HepG2 (cell line): ENCODE data around the gene PHF23. TPM values are rescaled to one million over a fixed set of nuclear protein-coding genes. Genes with fewer than 3 reads are reported as not detected.
A peak's percentile ranks its signal among the peaks of the same experiment; 100 is the strongest.

Experiments
- ATF7 ChIP-seq, 2 experiments: fragments of 450-650 bp in 1 of 2; sonication (generic) in 1 of 2; formaldehyde crosslinking in 1 of 2; IDR thresholded peaks; 2 replicates each; pipeline versions ENCODE4 v1.4.0 to v1.6.1; 2016 to 2020; ENCODE audit warnings: antibody characterized with exemption in 1 of 2, mild to moderate bottlenecking in 1 of 2, missing genetic modification reagents in 1 of 2
- CBX5 ChIP-seq: sonication (generic); formaldehyde crosslinking; IDR thresholded peaks from 2 replicates; pipeline ENCODE4 v1.4.0; 2020; ENCODE audit warnings: missing genetic modification reagents, borderline replicate concordance
- CENPX ChIP-seq: sonication (generic); formaldehyde crosslinking; IDR thresholded peaks from 2 replicates; pipeline ENCODE4 v1.9.0; 2021; ENCODE audit warnings: mild to moderate bottlenecking, missing genetic modification reagents, moderate library complexity
- FOXP4 ChIP-seq: sonication (generic); formaldehyde crosslinking; IDR thresholded peaks from 2 replicates; pipeline ENCODE4 v1.4.0; 2020; ENCODE audit warnings: missing genetic modification reagents
- HDAC2 ChIP-seq: sonication (generic); formaldehyde crosslinking; IDR thresholded peaks from 2 replicates; pipeline ENCODE4 v1.4.0; 2020; ENCODE audit warnings: missing genetic modification reagents
- HMGXB4 ChIP-seq, 2 experiments: sonication (generic) in 1 of 2; formaldehyde crosslinking in 1 of 2; IDR thresholded peaks; 2 replicates each; pipeline versions ENCODE4 v1.4.0 to v1.6.1; 2018 to 2020; ENCODE audit warnings: missing genetic modification reagents in 2 of 2, borderline replicate concordance in 1 of 2, low read depth in 1 of 2, mild to moderate bottlenecking in 1 of 2, missing biosample characterization in 1 of 2
- HNF4G ChIP-seq, 2 experiments: sonication (generic) in 1 of 2; formaldehyde crosslinking in 1 of 2; IDR thresholded peaks; 2 replicates each; pipeline versions ENCODE4 v1.4.0 to v1.6.1; 2011 to 2020; ENCODE audit warnings: borderline replicate concordance in 2 of 2, low read depth in 2 of 2, mild to moderate bottlenecking in 2 of 2, low read length in 1 of 2, missing genetic modification reagents in 1 of 2, moderate library complexity in 1 of 2
- HNRNPUL1 ChIP-seq: fragments of 200-400 bp; formaldehyde crosslinking; IDR thresholded peaks from 2 replicates; pipeline ENCODE4 v1.6.1; 2017; ENCODE audit warnings: low read depth, mild to moderate bottlenecking, low read length, moderate library complexity
- NCOA2 ChIP-seq: sonication (generic); formaldehyde crosslinking; IDR thresholded peaks from 2 replicates; pipeline ENCODE4 v1.8.0; 2022; ENCODE audit warnings: inconsistent platforms
- PCBP2 ChIP-seq: fragments of 200-400 bp; formaldehyde crosslinking; optimal IDR thresholded peaks from 2 replicates; pipeline ENCODE3; 2018; ENCODE audit warnings: low read length, low read depth; ENCODE audit not compliant: poor library complexity, severe bottlenecking
- TBX3 ChIP-seq: fragments of 450-650 bp; IDR thresholded peaks from 2 replicates; pipeline ENCODE4 v1.6.1; 2017; ENCODE audit warnings: antibody characterized with exemption, mild to moderate bottlenecking, inconsistent platforms, borderline replicate concordance
- ZFP36 ChIP-seq: fragments of 150-350 bp; IDR thresholded peaks from 2 replicates; pipeline ENCODE4 v1.6.1; 2018; ENCODE audit warnings: borderline replicate concordance, low read length, low read depth; ENCODE audit not compliant: partially characterized antibody
- ZNF24 ChIP-seq: fragments of 450-650 bp; IDR thresholded peaks from 2 replicates; pipeline ENCODE4 v1.6.1; 2017; ENCODE audit warnings: antibody characterized with exemption, mild to moderate bottlenecking
- ZNF343 ChIP-seq: sonication (generic); formaldehyde crosslinking; IDR thresholded peaks from 2 replicates; pipeline ENCODE4 v1.4.0; 2020; ENCODE audit warnings: mild to moderate bottlenecking, missing genetic modification reagents
- ZNF552 ChIP-seq: sonication (generic); formaldehyde crosslinking; IDR thresholded peaks from 2 replicates; pipeline ENCODE4 v1.9.0; 2022; ENCODE audit warnings: missing genetic modification reagents, mild to moderate bottlenecking, borderline replicate concordance
- ZNF703 ChIP-seq: sonication (generic); formaldehyde crosslinking; IDR thresholded peaks from 2 replicates; pipeline ENCODE4 v1.5.1; 2020; ENCODE audit warnings: missing genetic modification reagents, mild to moderate bottlenecking, moderate library complexity, borderline replicate concordance
- ZNF720 ChIP-seq: sonication (generic); formaldehyde crosslinking; IDR thresholded peaks from 2 replicates; pipeline ENCODE4 v1.4.0; 2020; ENCODE audit warnings: missing genetic modification reagents
- ZNF747 ChIP-seq: sonication (generic); formaldehyde crosslinking; IDR thresholded peaks from 2 replicates; pipeline ENCODE4 v1.8.1; 2023; ENCODE audit warnings: missing genetic modification reagents, mild to moderate bottlenecking, borderline replicate concordance
- polyA plus RNA-seq, 8 experiments: library from polyadenylated mRNA; depleted of rRNA in 3 of 8; stranded (reverse) in 7 of 8; unstranded in 1 of 8; fragments of >200 nt; fragmentation: Illumina TruSeq in 4 of 8; extraction: Trizol in 4 of 8; gene quantifications; 2 replicates each; pipeline versions ENCODE4 v1.2.1 to v1.2.3, GENCODE V29; 2011 to 2016; ENCODE audit warnings: low read depth in 4 of 8, missing spikeins in 1 of 8, mixed read lengths in 1 of 8; ENCODE audit not compliant: insufficient read depth in 1 of 8
- total RNA-seq, 5 experiments: library from RNA; depleted of rRNA; stranded (reverse); fragments of >200 nt; fragmentation: Illumina TruSeq; extraction: Trizol; gene quantifications; 2 replicates each; pipeline ENCODE4 v1.2.3, GENCODE V29; 2016; ENCODE audit warnings: low read depth in 1 of 5
- TF ChIP-seq, protein P1 (sequence below): fragments of 450-650 bp; IDR thresholded peaks from 2 replicates; pipeline ENCODE4 v1.6.1; 2016
- TF ChIP-seq, protein P2 (sequence below), 2 experiments: IDR thresholded peaks; 2 replicates each; pipeline ENCODE4 v1.6.1; 2011 to 2012; ENCODE audit warnings: low read length in 2 of 2, borderline replicate concordance in 1 of 2, low read depth in 1 of 2, mild to moderate bottlenecking in 1 of 2, moderate library complexity in 1 of 2

Gene PHF23
- total and polyA plus RNA-seq, 2 of the 13 experiments (the other 11 are each of a cell fraction or from before 2014, with no cell fraction given): 27.6 to 33.2 TPM

DNA sequence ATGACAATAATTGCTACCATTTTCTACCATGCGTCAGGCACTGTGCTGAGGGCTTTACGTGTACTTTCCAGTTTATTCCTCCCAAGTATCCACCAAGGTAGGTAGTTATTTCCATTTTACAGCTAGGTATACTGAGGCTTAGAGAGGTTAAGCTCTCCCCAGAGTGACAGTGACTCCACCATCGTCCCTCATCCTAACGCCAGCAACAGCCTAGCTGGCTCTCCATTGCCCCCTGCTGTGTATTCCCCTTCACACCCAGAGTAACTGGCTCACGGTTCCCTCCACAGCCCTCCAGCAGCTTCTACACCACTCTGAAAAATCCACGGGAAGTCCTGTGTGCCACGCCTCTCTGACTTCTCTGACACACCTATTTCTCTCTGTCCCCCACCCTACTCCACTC lies 53.0 kb downstream of the PHF23 start (continued):
- no peak for TF ChIP-seq ZFP36
- TF ChIP-seq HNRNPUL1: no peak
- no peak for TF ChIP-seq TBX3
- no peak for TF ChIP-seq ZNF703 (CRISPR knock-in tag)
- TF ChIP-seq CENPX (CRISPR knock-in tag): no peak
- no peak for TF ChIP-seq ZNF552 (CRISPR knock-in tag)
- TF ChIP-seq, protein P1, sequence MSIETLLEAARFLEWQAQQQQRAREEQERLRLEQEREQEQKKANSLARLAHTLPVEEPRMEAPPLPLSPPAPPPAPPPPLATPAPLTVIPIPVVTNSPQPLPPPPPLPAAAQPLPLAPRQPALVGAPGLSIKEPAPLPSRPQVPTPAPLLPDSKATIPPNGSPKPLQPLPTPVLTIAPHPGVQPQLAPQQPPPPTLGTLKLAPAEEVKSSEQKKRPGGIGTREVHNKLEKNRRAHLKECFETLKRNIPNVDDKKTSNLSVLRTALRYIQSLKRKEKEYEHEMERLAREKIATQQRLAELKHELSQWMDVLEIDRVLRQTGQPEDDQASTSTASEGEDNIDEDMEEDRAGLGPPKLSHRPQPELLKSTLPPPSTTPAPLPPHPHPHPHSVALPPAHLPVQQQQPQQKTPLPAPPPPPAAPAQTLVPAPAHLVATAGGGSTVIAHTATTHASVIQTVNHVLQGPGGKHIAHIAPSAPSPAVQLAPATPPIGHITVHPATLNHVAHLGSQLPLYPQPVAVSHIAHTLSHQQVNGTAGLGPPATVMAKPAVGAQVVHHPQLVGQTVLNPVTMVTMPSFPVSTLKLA: no peak
- no peak for TF ChIP-seq ZNF747 (CRISPR knock-in tag)
- TF ChIP-seq ATF7 (IDR thresholded peaks at IDR 0.05): no peak
- no peak for TF ChIP-seq ATF7 (CRISPR knock-in tag; IDR thresholded peaks at IDR 0.05)
- TF ChIP-seq ZNF720 (CRISPR knock-in tag): no peak
- peak; percentile 35; the same call in 1 of the 2 replicates for TF ChIP-seq FOXP4 (CRISPR knock-in tag)
- TF ChIP-seq, protein P2, sequence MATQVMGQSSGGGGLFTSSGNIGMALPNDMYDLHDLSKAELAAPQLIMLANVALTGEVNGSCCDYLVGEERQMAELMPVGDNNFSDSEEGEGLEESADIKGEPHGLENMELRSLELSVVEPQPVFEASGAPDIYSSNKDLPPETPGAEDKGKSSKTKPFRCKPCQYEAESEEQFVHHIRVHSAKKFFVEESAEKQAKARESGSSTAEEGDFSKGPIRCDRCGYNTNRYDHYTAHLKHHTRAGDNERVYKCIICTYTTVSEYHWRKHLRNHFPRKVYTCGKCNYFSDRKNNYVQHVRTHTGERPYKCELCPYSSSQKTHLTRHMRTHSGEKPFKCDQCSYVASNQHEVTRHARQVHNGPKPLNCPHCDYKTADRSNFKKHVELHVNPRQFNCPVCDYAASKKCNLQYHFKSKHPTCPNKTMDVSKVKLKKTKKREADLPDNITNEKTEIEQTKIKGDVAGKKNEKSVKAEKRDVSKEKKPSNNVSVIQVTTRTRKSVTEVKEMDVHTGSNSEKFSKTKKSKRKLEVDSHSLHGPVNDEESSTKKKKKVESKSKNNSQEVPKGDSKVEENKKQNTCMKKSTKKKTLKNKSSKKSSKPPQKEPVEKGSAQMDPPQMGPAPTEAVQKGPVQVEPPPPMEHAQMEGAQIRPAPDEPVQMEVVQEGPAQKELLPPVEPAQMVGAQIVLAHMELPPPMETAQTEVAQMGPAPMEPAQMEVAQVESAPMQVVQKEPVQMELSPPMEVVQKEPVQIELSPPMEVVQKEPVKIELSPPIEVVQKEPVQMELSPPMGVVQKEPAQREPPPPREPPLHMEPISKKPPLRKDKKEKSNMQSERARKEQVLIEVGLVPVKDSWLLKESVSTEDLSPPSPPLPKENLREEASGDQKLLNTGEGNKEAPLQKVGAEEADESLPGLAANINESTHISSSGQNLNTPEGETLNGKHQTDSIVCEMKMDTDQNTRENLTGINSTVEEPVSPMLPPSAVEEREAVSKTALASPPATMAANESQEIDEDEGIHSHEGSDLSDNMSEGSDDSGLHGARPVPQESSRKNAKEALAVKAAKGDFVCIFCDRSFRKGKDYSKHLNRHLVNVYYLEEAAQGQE (IDR thresholded peaks at IDR 0.05; ENCODE audit: borderline replicate concordance in 1 of 2, low read depth in 1 of 2, low read length in 2 of 2): no peak
- no peak for TF ChIP-seq NCOA2 (CRISPR knock-in tag)
- no peak for TF ChIP-seq HNF4G (IDR thresholded peaks at IDR 0.05; ENCODE audit: borderline replicate concordance, low read depth, low read length)
- no peak for TF ChIP-seq HNF4G (CRISPR knock-in tag; IDR thresholded peaks at IDR 0.05; ENCODE audit: borderline replicate concordance, low read depth)
- no peak for TF ChIP-seq ZNF343 (CRISPR knock-in tag)
- no peak for TF ChIP-seq CBX5 (CRISPR knock-in tag)
- peak; percentile 33 to 37; a peak in 2 of 4 replicates for TF ChIP-seq HMGXB4 (CRISPR knock-in tag; IDR thresholded peaks at IDR 0.05; ENCODE audit: borderline replicate concordance in 1 of 2, low read depth in 1 of 2)
- TF ChIP-seq HDAC2: peak; percentile 51; the same call in 1 of the 2 replicates
- no peak for TF ChIP-seq PCBP2
- no peak for TF ChIP-seq ZNF24
